Peyer's patch (tissue), 4 donors: ENCODE results near the gene GTSF1L.
A peak's percentile ranks its signal among the peaks of the same experiment; 100 is the strongest.

ENCODE experiments used
- POLR2A ChIP-seq, 2 donors: fragments of 450-650 bp; IDR thresholded peaks; one replicate each; pipeline ENCODE4 v1.5.1; 2017; ENCODE audit warnings: antibody characterized with exemption in 2 of 2, mild to moderate bottlenecking in 2 of 2, moderate library complexity in 2 of 2
- TF ChIP-seq, protein P1 (sequence below), 6 experiments: fragments of 450-650 bp in 4 of 6; fragments of 200-600 bp in 2 of 6; sonication (generic) in 1 of 6; IDR thresholded peaks; one replicate each; pipeline ENCODE4 v1.5.1; 2017 to 2019; ENCODE audit warnings: antibody characterized with exemption in 6 of 6, mild to moderate bottlenecking in 3 of 6, moderate library complexity in 1 of 6

- TF ChIP-seq, protein P1, sequence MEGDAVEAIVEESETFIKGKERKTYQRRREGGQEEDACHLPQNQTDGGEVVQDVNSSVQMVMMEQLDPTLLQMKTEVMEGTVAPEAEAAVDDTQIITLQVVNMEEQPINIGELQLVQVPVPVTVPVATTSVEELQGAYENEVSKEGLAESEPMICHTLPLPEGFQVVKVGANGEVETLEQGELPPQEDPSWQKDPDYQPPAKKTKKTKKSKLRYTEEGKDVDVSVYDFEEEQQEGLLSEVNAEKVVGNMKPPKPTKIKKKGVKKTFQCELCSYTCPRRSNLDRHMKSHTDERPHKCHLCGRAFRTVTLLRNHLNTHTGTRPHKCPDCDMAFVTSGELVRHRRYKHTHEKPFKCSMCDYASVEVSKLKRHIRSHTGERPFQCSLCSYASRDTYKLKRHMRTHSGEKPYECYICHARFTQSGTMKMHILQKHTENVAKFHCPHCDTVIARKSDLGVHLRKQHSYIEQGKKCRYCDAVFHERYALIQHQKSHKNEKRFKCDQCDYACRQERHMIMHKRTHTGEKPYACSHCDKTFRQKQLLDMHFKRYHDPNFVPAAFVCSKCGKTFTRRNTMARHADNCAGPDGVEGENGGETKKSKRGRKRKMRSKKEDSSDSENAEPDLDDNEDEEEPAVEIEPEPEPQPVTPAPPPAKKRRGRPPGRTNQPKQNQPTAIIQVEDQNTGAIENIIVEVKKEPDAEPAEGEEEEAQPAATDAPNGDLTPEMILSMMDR (IDR thresholded peaks at IDR 0.05), result peak in 1 of 6 experiments; percentile 15
- TF ChIP-seq POLR2A (IDR thresholded peaks at IDR 0.05), result no peak
Observed at GRCh38 chr20:43681468-43681942, 45.3 kb downstream of the GTSF1L start.
